Muscle of back (tissue), 11 donors: ENCODE results near the gene RPTOR. TPM values are rescaled to one million over a fixed set of nuclear protein-coding genes. Genes with fewer than 3 reads are reported as not detected.

ENCODE experiments used
- DNase-seq, 3 donors: peaks; one replicate each; pipeline versions ENCODE4 v3.0.0 to v3.0.0-alpha.2; 2013
- polyA plus RNA-seq, 10 donors: library from polyadenylated mRNA; unstranded; fragments of 120-200 nt; gene quantifications; one replicate each; pipeline ENCODE4 v1.2.1, GENCODE V29; 2013; ENCODE audit not compliant: insufficient read length in 10 of 10

Gene RPTOR
- polyA plus RNA-seq, 10 donors = 18.8 to 24.3 (median 21.2) TPM

GRCh38 chr17:80775863-80776262 is 231.2 kb downstream of the RPTOR start:
- DNase-seq = no peak

- DNase-seq = no peak
Measured at GRCh38 chr17:80777274-80777673, 232.6 kb downstream of the RPTOR start.

GRCh38 chr17:80778716-80779115 is 234.1 kb downstream of the RPTOR start:
- DNase-seq = no peak

GRCh38 chr17:80779336-80779735 is 234.7 kb downstream of the RPTOR start:
- no peak for DNase-seq

- no peak for DNase-seq
Measured at GRCh38 chr17:80779961-80780380, 235.3 kb downstream of the RPTOR start.

- no peak for DNase-seq
Measured at GRCh38 chr17:80780381-80781198, 236.0 kb downstream of the RPTOR start.

- DNase-seq = no peak
Measured at GRCh38 chr17:80781211-80781610, 236.6 kb downstream of the RPTOR start.

- no peak for DNase-seq
Measured at GRCh38 chr17:80781807-80782277, 237.2 kb downstream of the RPTOR start.

- no peak for DNase-seq
Measured at GRCh38 chr17:80782536-80783427, 238.1 kb downstream of the RPTOR start.

- peak in 1 of 3 donors; percentile 31 for DNase-seq
Measured at GRCh38 chr17:80783486-80783885, 238.8 kb downstream of the RPTOR start.

GRCh38 chr17:80783971-80784370 is 239.3 kb downstream of the RPTOR start:
- DNase-seq = no peak

- no peak for DNase-seq
Measured at GRCh38 chr17:80785477-80786178, 241.0 kb downstream of the RPTOR start.

GRCh38 chr17:80786470-80786869 is 241.8 kb downstream of the RPTOR start:
- DNase-seq = peak in 2 of 3 donors; percentile 42 to 70

GRCh38 chr17:80786887-80787286 is 242.2 kb downstream of the RPTOR start:
- DNase-seq = no peak

- DNase-seq = no peak
Measured at GRCh38 chr17:80787881-80788280, 243.2 kb downstream of the RPTOR start.

GRCh38 chr17:80789356-80789902 is 244.8 kb downstream of the RPTOR start:
- DNase-seq = peak in 2 of 3 donors; percentile 58 to 81

GRCh38 chr17:80790021-80790765 is 245.6 kb downstream of the RPTOR start:
- no peak for DNase-seq

GRCh38 chr17:80790981-80791742 is 246.5 kb downstream of the RPTOR start:
- no peak for DNase-seq

- peak in 1 of 3 donors; percentile 78 for DNase-seq
Measured at GRCh38 chr17:80791758-80792284, 247.2 kb downstream of the RPTOR start.

GRCh38 chr17:80792373-80792781 is 247.7 kb downstream of the RPTOR start:
- no peak for DNase-seq
